Left colon (tissue), 2 donors: ENCODE measurements around the gene PCDH9. TPM values are rescaled to one million over a fixed set of nuclear protein-coding genes. Genes with fewer than 3 reads are reported as not detected.
"Not testable (repeated sequence)": the region's sequence is repeated elsewhere in the genome, so short reads cannot be mapped to it uniquely, and the experiment has no call there.

ENCODE experiments used
- ATAC-seq: fragments of 200-7000 bp; cut with Tn5 transposase; one replicate; pipeline ENCODE4 v1.9.1; 2020; ENCODE audit warnings: mild to moderate bottlenecking, moderate library complexity
- DNase-seq, 2 donors: peaks; one replicate each; pipeline ENCODE4 v3.0.0-alpha.2; 2020
- intact Hi-C, 2 donors: fragments of 100-400 bp; cut with DNase I in 1 of 2; cut with micrococcal nuclease in 1 of 2; formaldehyde crosslinking; loops; one replicate each; pipeline versions ENCODE4 v1.11.2 to v1.14.0; 2022; cut with DNase I, micrococcal nuclease
- total RNA-seq, 2 donors: library from RNA; stranded (reverse); fragmentation: NEBNext Ultra II Directional; extraction: Animal tissue kit (Norgen Biotek cat#: 25700); gene quantifications; one replicate each; pipeline ENCODE4 v1.2.1, GENCODE V29; 2021
- donor health status: DM: no; HTN: no; CAD: no.
- donor health status: DM: yes; HTN: yes; CAD: no.

Gene PCDH9
- total RNA-seq, 2 donors from 2014 or later, result 0.61 to 1.4 TPM

DNA sequence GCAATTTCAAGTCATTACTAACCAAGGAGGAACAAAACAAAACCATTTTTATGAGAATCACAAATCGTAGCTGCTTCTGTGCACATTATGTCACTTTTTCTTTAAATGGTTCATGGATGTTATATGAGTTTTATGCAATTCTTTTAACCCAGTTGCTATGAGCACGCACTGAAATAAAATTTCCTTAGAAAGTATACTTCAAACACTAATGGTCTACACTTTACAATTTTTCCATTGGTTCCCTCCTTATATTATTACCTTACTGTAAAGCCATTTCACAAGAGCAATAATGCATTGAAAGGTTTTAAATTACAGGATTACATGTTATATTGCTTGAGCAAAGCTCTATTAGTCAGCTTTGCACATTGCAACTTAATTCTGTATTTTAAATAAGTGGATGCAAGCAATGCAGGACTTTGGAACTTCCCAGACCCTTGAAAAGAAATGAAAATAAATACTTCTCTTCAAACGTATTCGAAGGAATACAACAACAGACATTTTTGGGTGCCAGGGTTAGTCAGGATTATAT is 318.7 kb downstream of the PCDH9 start:
- DNase-seq, result no peak
- intact Hi-C loops, result no loop called here
- ATAC-seq, result no peak

DNA sequence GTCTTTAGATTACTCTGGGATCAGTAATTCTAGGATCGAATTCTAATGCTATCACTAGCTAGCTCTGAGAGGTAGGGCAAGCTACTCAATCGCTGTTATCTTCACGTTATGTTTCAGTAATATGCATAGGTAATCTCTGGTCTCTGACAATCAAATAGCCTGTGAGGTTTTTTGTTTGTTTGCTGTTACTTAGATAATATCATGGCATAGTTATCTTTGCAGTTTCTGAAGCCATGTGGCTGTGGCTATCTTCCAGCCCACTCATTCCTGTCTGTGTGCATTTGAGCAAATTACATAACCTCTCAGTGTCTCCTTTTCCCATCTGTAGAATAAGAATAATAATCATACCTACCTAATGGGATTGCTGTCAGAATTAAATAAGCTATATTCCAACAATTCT is 330.2 kb downstream of the PCDH9 start:
- ATAC-seq, result no peak
- no peak for DNase-seq
- intact Hi-C loops, result no loop called here

DNA sequence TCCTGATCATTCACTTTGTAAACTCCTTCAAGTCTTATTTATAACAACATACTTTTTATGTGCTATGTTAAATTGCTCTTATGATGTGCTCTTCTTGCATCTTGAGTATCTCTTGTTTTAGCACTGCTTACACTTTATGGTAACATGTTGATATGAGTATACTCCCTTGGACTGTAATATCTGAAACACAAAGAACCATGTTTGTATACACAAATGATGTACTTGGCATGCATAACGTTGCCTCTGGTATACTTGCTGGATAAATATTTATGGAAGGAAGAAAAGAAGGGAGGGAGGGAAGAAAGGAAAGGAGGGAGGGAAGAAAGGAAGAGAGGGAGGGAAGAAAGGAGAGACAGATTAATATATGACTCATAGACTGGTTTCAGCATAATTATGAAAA is 333.2 kb downstream of the PCDH9 start:
- intact Hi-C loops, result no loop called here
- ATAC-seq, result no peak
- DNase-seq, result no peak

DNA sequence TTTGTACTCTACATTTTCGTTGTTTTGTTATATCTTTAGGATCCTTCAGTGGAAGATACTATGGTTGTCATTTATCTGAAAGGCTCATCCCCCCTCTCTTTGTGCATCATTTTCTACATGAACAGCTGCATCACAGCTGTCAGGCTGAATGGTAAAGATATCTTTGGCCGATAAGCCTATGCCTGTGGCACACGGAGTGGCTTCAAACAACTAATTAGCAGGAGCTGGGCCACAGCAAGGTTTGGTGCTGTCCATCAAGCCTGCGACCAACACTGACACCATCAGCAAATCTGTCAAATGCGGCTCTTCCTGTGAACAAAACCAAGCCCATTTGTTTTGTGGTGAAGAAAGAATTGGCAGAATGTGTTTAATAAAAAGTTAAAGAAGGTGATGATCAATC is 334.4 kb downstream of the PCDH9 start:
- intact Hi-C loops, result no loop called here
- ATAC-seq (no peak), DNase-seq (no peak)

DNA sequence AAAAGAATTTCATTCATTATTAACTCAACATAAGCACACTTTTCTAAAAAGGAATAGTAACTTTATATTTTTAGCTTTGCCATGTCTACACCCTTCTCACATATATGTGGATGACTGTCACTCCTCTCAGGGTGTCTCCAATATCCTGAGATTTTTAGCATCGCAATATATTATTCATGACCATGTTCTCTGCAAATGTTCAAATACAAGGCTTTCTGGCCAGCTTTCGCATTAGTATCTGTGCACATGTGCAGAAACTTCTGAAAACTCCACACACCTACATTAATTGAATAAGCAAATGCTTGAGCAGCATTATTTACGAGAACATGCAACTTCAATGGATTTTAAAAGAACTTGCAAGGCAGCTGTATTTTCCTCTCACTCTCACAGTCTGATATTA is 334.8 kb downstream of the PCDH9 start:
- ATAC-seq, result no peak
- intact Hi-C loops, result no loop called here
- DNase-seq, result no peak

DNA sequence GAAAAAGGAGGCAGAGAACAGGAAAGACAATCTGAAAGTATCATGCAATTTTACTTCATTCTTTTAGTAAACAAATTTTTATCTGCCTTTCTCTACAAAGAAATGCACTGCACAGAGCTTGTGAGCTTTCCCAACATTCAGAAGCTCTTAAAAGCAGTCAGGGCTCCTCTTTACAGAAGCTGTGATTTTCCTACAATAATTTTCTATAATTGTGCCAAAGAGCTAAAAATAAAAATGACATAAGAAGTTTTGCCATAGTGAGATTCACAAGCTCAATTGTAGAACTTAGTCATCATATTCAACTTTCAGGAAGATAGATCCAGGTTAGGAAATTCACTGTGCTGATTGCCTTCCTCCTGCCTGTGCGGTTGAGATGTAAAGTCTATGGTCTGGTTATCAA is 341.4 kb downstream of the PCDH9 start:
- DNase-seq (no peak), ATAC-seq (no peak)
- intact Hi-C loops, result no loop called here

DNA sequence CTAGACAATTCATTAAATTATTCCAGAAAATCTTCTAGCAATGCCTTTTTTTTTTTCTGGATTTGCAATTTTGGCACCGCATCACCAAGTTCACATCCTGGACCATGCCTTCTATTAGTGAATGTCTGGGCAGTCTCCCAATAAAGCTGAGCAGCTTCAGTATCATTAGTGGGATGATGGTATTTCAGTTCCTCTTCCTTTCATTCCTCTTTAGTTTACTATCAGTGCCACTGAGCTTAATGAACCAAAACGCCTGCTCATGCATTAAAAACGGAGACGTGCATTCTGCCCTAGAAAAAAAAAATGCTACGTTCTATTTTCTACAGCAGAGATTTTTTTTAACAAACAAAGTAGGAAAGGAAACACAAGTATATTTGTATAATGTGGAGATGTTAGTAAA is 343.0 kb downstream of the PCDH9 start:
- DNase-seq (no peak), ATAC-seq (no peak)
- intact Hi-C loops, result no loop called here

DNA sequence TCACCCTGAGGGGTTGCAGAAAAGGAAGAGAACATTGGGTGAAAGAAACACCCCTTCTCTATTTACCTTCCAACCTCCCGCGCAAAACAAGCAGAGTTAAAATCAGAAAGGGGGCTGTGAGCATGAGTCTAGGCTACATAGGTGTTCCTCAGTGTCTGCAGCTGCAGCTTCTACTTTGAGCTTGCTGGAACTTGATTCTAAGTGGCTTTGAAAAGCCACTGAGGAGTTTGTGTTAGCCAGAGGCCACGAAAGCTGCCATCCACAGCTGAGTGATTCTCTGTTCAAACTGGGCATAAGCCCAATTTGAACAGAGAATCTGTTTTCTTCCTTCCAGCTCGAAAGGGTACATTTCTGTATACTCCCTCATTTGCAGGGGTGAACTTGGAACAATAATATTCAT is 343.9 kb downstream of the PCDH9 start:
- ATAC-seq, result no peak
- DNase-seq, result no peak
- intact Hi-C loops, result no loop called here

DNA sequence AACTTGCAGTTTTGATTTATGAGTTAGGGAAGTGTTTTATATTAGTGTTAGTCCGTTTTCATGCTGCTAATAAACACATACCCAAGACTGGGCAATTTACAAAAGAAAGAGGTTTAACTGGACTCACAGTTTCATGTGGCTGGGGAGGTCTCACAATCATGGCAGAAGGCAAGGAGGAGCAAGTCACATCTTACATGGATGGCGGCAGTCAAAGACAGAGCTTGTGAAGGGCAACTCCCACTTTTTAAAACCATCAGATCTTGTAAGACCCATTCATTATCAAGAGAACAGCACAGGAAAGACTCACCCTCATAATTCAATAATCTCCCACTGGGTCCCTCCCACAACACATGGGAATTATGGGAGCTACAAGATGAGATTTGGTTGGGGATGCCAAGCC is 349.0 kb downstream of the PCDH9 start:
- ATAC-seq, DNase-seq, intact Hi-C loops: not testable (repeated sequence)

DNA sequence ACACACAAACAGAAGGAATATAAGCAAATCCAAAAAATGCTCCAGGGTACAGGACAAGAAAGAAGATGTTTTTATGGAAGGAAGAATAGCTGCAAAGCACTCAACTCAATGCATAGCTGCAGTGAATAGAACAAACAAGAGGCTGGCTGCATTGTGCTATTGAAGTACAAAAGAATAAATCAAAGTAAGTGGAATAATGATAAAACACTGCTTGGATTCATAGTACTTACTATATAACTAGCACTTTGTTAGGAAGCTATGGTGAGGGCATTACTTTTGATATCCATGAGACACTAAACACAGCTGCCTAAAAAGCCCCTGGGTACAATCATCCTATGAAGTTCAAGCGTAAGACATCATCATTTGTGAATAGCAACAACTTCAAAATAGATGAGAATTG is 350.1 kb downstream of the PCDH9 start:
- intact Hi-C loops, result no loop called here
- ATAC-seq (no peak), DNase-seq (no peak)

DNA sequence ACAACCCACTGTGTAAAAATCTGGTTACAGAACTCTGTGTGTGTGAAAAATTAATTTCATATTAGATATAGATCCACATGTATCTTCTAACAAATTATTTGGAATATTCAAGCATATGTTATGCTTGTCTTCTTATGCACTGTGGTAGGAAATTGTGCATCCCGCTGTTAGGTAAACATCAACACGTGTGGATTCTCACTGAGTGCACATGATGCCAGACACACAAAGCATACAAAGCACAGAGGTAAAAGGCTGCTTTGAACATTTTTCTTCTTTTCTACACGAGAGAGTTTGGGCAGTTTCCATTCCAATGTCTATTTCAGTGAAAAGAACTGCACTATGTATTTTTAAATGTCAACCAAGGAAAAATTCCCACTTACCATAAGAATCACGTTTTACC is 354.9 kb downstream of the PCDH9 start:
- intact Hi-C loops, result no loop called here

DNA sequence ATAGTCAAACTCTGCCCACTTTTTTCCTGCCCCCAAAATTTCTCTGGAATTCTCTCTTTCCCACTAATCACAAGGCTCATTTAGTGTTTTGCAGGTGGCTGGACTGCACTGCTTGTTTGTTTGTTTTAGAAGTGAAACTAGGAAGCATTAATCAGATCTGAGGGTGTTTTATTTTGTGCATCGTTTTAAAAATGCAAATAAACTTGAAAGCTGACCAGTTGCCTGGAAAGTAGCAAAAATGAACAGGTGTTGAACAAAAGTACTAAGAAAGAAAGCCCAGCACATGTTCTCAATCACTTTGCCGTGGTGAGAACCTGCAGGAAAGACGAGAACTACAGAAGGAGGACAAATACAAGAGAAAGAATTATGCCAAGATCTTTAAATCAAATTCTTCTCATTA is 365.5 kb downstream of the PCDH9 start:
- DNase-seq, result no peak
- ATAC-seq, result no peak
- intact Hi-C loops, result no loop called here

More for the DNA sequence above, 354.9 kb downstream of the PCDH9 start:
- DNase-seq, result no peak
- ATAC-seq, result no peak

DNA sequence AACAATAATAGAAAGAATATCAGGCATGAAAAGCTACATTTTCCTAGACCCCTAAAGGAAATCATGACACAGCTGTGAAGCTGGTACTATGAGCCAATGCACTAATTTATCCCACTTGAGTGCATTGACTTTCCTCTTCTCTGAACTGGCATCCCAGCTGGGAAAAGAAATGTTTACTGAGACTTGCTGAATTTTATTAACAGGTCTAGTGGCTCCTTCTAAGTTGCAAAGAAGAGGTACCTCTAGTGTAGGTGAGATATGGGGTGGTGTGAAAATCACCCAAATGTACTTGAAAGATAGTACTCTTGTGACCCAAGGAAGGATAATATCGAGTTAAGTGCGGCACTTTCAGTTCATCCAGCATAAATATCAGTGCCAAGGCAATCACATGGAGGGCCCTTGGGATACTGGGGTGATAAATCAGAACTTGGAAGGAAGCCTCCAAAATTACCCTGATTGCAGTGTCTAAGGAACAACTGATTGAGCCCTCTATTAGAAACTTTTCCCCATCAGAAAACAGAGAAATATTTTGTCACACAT is 369.2 kb downstream of the PCDH9 start:
- intact Hi-C loops, result no loop called here
- ATAC-seq (no peak), DNase-seq (no peak)

DNA sequence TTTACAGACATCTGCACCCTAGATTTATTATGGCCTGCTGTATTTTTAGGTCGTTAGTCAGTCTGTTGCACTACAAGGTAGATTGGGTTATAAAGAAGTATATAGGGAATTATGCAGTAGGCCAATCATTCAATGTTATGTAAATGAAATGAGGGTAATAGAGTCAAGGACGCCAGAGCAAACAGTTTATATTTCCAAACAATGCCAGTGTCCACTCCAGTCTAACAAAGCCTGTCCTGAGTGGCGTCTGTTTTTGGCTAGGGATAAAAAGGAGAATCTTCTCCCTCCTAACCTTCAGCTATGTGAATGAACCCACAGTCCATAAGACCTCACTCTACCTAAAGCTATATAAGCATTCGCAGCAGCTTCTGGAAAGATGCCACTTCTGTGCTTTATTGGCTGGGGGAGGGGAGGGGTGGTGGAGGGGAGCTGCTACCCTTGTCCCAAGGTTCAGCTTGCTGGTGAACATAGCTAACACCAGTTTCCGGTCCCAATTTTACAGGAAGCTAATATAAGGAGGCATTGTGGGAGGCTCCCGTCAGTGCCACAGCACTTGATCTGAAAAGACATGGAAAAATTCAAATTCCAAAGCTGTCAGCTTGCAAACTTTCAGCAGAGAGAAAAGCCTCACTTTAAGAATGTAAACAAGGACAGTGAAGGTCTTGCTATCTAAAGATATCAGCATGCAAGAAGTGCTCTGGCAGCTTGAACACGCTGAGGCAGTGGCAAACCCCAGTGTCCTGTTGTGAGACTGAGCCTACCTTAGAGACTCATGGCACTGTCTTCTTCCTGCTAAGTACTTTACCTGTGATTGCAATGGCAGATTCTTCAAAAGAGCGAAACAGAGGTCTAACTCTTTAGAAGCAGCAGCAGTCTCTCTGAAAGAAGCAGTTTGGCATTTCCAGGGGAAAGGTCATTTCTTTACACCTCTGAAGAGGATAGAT is 369.9 kb downstream of the PCDH9 start:
- intact Hi-C loops, result no loop called here
- DNase-seq (no peak), ATAC-seq (no peak)

DNA sequence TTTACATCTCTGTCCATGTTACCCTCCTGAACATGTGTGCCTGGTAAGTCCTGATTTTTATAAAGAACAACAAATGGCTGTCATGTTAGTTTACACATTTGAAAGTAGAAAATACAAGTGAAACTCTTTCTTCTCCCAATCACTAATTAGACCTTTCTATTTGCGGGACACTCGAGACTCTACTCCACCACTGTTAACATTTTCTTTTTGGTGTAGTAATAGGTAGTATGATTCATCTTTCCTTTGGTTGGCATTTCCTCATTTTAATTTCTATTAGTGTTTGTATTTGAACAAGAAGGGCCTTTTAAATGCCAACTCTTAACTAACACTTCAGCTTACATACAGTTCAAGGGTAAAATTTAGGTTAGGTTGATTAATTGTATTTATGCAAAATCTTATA is 371.1 kb downstream of the PCDH9 start:
- intact Hi-C loops, result no loop called here
- DNase-seq (no peak), ATAC-seq (no peak)

DNA sequence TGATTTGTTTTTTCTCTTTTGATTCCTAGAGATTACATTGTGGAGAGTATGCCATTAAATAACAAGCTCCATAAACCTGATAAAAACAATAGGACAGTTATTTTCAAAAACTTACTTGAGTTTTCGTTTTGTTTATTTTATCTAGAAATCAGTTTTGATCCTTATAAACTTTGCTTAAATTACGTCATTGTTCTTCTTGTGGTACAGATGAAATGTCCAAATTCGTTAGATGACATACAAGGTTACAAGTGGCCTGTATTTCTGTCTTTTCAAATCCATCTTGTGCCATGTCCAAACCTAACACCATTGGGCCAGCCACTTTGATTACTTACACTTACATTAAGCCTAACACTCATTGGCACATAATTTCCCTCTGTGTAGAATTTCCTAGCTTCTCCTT is 372.0 kb downstream of the PCDH9 start:
- no peak for DNase-seq
- intact Hi-C loops, result no loop called here
- no peak for ATAC-seq

DNA sequence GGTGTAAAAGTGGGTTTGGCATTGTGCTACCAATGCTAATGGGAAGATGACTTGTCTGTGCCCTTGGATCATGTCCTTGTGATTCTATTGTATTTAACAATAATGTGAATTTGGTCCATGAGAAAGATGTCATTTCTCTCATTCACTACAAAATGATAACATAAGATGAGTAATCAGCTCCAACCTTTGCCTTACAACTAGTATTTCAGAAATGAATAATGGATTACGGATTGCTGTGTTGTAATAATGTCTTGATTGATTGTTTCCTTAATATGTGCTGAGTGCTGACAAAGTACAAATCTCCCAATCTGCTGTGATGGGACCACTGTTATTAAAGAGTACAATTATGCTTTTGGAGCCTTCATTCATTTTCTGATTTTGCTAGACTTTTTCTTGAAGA is 375.0 kb downstream of the PCDH9 start:
- intact Hi-C loops, result no loop called here
- ATAC-seq (no peak), DNase-seq (no peak)

DNA sequence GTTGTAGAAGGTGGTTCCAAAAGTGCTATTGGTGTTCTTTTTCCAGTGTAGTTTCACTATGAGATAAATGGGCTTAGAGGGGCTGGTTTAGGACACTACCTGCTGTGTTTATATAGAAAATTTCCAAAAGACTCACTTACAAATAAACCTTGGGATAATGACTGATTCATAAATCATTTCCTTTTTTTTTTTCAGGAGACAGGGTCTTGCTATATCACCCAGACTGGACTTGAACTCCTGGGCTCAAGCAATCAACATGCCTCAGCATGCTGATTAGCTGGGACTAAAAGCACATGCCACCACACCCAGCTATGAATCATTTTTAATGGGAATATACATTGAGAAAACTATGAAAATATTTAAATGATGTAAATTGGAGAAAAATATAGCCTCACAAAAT is 376.6 kb downstream of the PCDH9 start:
- intact Hi-C loops, result no loop called here
- DNase-seq, result no peak
- ATAC-seq, result no peak

DNA sequence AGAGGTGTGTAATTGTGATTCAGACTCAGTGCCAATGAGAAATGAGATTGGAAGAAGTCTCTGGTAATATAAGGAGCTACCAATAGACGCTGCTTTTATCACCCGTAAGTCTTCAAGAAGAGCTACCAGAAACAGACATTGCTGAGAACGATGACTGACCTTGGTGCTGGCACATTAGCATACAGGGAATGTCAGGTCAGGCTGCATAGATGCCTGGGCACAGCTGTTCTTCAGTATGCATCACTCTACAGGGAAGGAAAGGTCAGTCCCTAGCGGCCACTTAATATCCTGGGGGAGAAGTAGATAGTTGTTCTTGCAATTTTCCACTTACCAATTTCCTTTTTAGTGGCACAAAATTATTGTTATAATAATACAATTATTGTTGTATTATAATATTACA is 380.4 kb downstream of the PCDH9 start:
- no peak for ATAC-seq
- no peak for DNase-seq
- intact Hi-C loops, result no loop called here

DNA sequence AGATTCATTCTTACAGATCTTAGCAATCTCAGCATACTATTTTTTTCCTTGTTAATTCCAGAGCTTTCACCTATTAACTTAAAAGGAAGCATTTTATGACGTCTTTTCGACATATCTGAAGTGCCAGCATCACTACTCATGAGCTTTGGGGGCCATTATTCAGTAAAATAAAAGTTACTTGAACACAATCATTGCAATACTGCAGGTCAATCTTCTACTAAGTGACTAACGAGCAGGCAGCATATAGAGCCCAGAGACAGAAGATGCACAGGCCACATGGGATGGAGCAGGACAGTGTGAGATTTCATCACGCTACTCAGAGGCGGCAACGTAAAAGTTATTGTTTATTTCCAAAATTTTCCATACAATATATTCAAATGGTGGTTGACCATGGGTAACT is 382.6 kb downstream of the PCDH9 start:
- intact Hi-C loops, result no loop called here
- DNase-seq (no peak), ATAC-seq (no peak)

DNA sequence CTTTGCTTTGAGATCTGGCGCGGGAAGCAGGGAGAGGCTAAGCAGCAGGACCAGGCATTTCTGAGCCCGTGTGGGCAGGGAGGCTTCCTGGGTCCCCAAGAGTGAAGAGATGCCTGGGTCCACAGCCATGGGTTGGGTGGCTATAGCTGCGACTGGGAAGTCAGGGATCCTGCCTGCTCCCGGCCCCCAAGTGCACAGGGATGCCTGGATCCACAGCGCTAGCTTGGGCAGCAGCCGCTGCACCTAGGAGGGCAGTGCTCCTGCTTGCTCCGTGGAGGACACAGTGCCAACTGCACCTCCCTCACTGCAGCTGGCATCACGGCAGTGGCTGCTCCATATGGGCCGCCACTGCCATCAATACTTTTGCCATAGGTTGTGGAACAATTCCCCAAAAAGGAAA is 384.7 kb downstream of the PCDH9 start:
- DNase-seq, result no peak
- intact Hi-C loops, result no loop called here
- ATAC-seq, result no peak
